ENCODE data around the gene ABHD15.
A peak's percentile ranks its signal among the peaks of the same experiment; 100 is the strongest.

The ABHD15 gene

GRCh38 chr17:29566473-29567303, at the start of gene ABHD15:
TSS of gene ABHD15 (minus strand) at chr17:29567037. CDS start at chr17:29566966, 71 bp downstream.
- DNase-seq: peak; percentile 60

GRCh38 chr17:29615492-29616299, 48.9 kb upstream of the ABHD15 start:
- peak; percentile 87 for DNase-seq

GRCh38 chr17:29615048-29615385, 48.2 kb upstream of the ABHD15 start:
- DNase-seq: peak; percentile 76

- no peak for DNase-seq
Observed at GRCh38 chr17:29614349-29615047, 47.7 kb upstream of the ABHD15 start.

- no peak for DNase-seq
Observed at GRCh38 chr17:29613856-29614255, 47.0 kb upstream of the ABHD15 start.

- peak; percentile 88 for DNase-seq
Observed at GRCh38 chr17:29613352-29613837, 46.6 kb upstream of the ABHD15 start.

- no peak for DNase-seq
Observed at GRCh38 chr17:29612404-29613280, 45.8 kb upstream of the ABHD15 start.

- no peak for DNase-seq
Observed at GRCh38 chr17:29612094-29612403, 45.2 kb upstream of the ABHD15 start.

- DNase-seq: no peak
Observed at GRCh38 chr17:29611351-29612093, 44.7 kb upstream of the ABHD15 start.

GRCh38 chr17:29610395-29610794, 43.6 kb upstream of the ABHD15 start:
- no peak for DNase-seq

- no peak for DNase-seq
Observed at GRCh38 chr17:29608986-29609385, 42.1 kb upstream of the ABHD15 start.

GRCh38 chr17:29607557-29608195, 40.8 kb upstream of the ABHD15 start:
- DNase-seq: no peak

GRCh38 chr17:29603109-29603674, 36.4 kb upstream of the ABHD15 start:
- DNase-seq: no peak

- no peak for DNase-seq
Observed at GRCh38 chr17:29597361-29598172, 30.7 kb upstream of the ABHD15 start.

GRCh38 chr17:29596811-29597210, 30.0 kb upstream of the ABHD15 start:
- no peak for DNase-seq

- DNase-seq: no peak
Observed at GRCh38 chr17:29595943-29596774, 29.3 kb upstream of the ABHD15 start.

GRCh38 chr17:29595107-29595942, 28.5 kb upstream of the ABHD15 start:
- no peak for DNase-seq

- no peak for DNase-seq
Observed at GRCh38 chr17:29594519-29595090, 27.8 kb upstream of the ABHD15 start.
